K562 treated with DMSO at 1 percent for 4 hours (cell line): Measurements from ENCODE around the gene KCNG4. TPM values are rescaled to one million over a fixed set of nuclear protein-coding genes. Genes with fewer than 3 reads are reported as not detected.

Experiments
- total RNA-seq: library from RNA; unstranded; fragments of 300-600 nt; gene quantifications from 2 replicates; pipeline ENCODE4 v1.2.3, GENCODE V29; 2022; ENCODE audit not compliant: insufficient read depth

KCNG4 gene, protein sequence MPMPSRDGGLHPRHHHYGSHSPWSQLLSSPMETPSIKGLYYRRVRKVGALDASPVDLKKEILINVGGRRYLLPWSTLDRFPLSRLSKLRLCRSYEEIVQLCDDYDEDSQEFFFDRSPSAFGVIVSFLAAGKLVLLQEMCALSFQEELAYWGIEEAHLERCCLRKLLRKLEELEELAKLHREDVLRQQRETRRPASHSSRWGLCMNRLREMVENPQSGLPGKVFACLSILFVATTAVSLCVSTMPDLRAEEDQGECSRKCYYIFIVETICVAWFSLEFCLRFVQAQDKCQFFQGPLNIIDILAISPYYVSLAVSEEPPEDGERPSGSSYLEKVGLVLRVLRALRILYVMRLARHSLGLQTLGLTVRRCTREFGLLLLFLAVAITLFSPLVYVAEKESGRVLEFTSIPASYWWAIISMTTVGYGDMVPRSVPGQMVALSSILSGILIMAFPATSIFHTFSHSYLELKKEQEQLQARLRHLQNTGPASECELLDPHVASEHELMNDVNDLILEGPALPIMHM
- not detected in 2 replicates for total RNA-seq

DNA sequence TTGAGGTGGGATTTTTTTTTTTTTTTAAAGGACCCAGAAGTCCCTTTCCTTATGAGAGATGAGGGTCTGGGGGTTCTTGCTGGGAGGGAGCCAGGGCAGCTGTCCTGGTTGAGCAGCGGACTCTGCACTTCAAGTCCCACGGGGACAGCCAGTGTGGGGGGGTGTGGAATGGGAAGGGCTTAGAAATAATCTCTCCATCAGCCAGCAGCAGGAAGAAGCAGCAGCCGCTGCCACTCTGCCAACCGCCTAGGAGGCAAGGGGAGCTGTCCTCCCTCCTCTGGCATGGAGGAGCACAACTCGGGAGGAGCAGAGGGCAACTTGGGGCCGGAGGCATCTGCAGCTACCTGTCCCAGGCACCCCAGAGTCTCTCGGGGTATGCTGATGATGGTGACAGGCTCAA, at the start of gene KCNG4:
Gene KCNG4, minus strand, starts transcription at position 104 of the 400 bp plus-strand sequence. CDS start 2,527 bp downstream, outside the sequence.

DNA sequence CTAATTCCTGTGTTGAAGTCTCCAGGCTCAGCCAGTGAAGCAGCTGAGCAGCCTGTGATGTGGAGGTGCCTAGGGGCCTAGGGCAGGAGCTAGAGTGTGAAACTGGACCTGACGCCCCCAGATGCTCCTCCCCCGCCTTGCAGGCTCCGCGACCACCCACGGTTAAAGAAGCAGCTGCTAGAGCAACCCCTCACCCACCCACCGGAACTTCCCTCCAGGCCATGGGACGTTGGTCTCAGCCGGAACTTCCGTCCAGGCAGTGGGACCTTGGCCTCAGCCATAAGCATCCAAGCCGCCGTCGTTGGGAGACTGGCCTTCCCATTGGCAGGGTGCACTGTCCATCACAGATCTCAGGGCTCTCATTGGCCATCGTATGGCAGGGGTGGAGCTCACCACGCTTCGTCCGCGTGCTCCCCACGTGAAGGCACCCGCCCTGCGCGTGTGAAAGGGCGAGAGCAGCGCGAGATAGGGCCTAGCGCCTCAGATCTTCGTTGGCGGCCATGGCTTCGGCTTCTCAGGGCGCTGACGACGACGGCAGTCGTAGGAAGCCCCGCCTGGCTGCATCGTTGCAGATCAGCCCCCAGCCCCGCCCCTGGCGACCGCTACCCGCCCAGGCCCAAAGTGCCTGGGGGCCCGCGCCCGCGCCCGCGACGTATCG, 49.0 kb downstream of the KCNG4 start, which contains the start of gene ADAD2:
Gene ADAD2, plus strand, starts transcription at position 427 of the 658 bp plus-strand sequence. Its CDS starts 74 bp downstream, at position 501.

DNA sequence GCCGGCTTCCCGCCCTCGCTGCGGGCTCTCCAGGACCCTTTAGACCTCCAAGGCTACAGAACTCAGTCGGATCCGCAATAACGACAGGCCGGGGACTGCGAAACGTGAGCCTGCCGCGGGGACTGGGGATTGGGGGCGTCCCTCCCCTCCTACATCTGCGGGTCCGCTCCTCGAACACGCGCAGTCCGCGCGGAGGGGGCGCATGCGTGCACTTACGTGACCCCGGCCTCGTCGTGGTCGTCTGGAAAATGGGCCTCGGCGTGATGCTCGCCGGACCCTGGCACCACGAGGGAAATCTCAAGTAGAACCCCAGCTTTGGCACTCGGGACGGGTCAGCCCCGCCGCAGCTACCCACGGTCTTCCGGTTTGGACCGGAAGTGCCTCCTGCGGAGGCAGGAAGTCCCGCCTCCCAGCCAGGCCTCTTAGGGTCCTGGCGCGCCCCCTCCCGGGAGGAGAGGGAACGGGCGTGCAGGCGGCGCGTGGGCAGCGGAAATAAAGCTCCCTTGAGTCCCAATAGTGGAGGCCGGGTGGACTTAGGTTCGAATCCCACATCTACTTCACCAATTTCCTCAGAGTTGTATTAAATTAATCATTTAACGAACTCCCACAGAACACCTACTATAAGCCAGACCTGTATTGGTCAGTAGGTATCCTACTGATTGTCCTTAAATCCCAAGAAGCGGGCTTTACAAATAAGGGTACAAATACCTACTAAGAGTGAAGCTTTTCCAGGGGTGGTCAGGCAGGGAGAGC, 53.0 kb downstream of the KCNG4 start, which contains the start of gene TAF1C:
Gene TAF1C, minus strand, starts transcription at position 373 of the 753 bp plus-strand sequence. CDS start 2,069 bp downstream, outside the sequence.

Other genes with a start within 250 kb of the KCNG4 start
- gene SLC38A8, start 197.2 kb downstream of the KCNG4 start, total RNA-seq = not detected in 2 replicates
- 75.4 and 83.6 TPM in 2 replicates for gene MBTPS1, start 123.1 kb downstream of the KCNG4 start, total RNA-seq
- 35.6 and 48.7 TPM in 2 replicates for gene HSDL1, start 94.8 kb downstream of the KCNG4 start, total RNA-seq
- 0.15 TPM in 1 of 2 replicates, not detected in the other for gene DNAAF1, start 94.7 kb downstream of the KCNG4 start, total RNA-seq
- gene TAF1C, start 53.0 kb downstream of the KCNG4 start, total RNA-seq = 15.6 and 27.6 TPM in 2 replicates
- gene ADAD2, start 48.9 kb downstream of the KCNG4 start, total RNA-seq = not detected in 2 replicates
- gene WFDC1, start 54.9 kb upstream of the KCNG4 start, total RNA-seq = not detected in 2 replicates
- gene ATP2C2, start 128.5 kb upstream of the KCNG4 start, total RNA-seq = not detected in 2 replicates